GM21528 (cell line): ENCODE measurements around the gene PPP1R27.

ENCODE experiments used
- ATAC-seq: cut with Tn5 transposase; IDR thresholded peaks from one replicate; pipeline ENCODE4 v1.9.1; 2021; ENCODE audit warnings: mild to moderate bottlenecking, moderate library complexity; ENCODE audit not compliant: unreplicated experiment, low FRiP score

Gene PPP1R27

DNA sequence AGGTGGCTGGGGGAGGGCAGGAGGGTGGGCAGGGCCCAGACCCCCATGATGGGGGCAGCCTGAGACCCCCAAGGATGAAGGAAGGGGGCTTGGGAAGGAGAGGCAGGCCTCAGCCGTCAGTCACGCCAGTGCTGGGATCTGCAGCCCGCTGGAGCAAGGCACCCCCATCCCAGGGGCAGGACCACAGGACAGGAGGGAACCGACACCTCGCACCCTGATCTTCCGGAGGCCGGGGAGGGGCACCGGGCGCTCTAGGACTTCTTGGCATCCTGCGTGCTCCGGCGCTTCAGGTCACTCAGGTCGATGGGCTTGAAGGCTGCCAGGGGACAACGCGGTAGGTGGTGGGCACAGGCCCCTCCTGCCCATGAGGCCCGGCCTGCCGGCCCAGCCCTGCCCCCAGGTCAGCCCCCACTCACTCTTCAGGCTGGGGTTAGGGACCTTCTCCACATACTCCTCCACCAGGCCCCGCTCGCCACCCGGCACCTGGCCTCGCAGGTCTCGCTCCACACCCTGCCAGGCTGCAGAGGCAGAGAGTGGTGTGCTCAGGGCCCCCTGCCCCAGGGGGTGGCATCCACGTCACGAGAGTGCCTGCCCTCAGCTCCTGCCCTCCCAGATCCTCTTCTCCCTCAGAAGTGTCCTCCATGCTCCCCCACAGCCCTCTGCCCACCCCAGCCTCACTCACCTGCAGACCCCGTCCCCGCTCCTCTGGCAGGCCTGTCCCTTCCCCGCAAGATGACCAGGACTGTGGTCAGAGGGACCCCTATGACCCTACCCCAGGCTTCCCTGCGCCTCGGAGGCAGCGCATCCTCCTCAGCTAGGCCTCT is 11.6 kb downstream of the PPP1R27 start:
- no peak for ATAC-seq

DNA sequence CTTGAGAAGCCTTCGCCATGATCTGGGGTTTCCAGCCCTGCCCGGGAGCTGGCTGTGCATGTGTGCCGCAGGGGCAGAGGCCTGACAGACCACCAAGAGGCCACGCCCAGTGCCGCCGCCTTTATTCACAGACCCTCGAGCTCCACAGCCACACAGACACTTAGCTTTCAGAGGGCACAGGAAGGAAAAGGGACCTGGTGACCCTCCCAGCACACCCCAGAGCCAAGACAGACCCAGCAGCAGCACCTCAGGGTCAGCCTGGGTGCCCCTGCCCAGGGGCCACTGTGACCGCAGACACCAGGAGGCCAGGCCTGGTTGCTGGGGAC is 12.6 kb downstream of the PPP1R27 start:
- ATAC-seq, result no peak

DNA sequence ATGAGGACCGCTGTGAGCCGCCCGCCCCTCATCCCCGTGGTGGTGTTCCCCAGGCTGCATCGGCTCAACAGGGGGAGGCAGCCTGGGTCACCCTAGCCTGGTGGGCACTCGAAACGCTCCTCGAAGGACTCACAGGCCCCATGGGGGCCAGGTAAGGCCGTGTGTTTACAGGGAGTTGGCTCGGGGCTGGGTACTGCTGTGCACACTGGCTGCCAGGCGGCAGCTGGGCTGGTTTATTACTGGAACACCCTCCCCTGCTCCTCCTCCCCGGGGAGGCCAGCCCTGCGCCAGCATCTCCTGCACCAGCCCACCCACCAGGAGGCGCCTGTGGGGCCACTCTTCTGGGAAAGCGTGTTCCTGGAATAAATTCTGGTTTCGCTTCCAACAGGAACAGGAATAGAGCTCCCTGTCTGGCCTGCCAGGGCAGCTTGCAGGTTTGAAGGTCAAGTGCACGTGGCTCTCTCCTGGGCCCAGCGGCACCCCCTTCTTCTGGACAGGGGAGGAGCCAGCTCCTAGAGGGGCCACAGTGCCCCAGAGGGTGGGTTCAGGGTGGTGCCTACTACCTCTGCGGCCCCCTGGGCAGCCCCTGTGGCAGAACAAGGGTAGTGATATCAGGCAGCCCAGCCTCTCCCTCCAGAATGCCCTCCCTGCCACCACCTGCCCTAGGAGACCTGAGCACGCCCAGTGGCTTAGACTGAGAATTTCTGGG is 13.1 kb downstream of the PPP1R27 start:
- no peak for ATAC-seq

DNA sequence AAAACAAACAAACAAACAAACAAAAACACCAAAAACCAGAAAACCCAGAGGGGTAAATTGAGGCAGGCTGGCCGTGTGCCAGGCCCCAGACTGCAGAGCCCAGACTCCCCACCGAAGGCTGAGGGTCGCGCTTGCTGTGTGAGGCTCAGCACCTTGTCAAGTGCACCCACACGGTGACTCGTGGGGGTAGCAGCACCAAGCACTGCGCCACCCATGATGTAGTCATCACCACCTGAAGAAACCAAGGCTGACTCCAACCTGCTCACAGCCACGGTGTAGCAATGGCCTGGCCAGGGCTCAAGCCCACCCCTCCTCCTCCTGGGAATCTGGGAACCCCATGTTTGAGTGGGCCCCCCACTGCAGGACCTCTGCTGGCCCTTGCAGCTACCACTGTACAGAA is 13.7 kb downstream of the PPP1R27 start:
- no peak for ATAC-seq

DNA sequence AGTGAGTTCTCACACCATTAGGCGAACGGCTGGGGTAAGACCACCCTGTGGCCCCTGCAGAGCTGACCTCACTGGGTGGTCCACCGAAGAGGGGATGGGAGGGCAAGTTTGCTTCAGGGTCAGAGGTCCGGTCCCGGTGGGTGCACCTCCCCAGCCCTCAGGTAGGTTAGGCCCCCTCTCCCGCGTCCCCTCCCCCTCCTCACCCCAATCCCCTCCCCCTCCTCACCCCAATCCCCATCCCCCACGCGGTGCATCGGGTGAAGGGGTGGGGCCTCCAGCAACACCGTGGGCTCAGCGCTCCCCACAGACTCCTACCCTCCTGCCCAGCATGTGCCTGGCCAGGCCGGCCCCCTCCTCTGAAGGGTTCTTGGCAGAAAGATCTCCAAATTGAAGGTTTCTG is 15.1 kb downstream of the PPP1R27 start:
- ATAC-seq, result no peak

DNA sequence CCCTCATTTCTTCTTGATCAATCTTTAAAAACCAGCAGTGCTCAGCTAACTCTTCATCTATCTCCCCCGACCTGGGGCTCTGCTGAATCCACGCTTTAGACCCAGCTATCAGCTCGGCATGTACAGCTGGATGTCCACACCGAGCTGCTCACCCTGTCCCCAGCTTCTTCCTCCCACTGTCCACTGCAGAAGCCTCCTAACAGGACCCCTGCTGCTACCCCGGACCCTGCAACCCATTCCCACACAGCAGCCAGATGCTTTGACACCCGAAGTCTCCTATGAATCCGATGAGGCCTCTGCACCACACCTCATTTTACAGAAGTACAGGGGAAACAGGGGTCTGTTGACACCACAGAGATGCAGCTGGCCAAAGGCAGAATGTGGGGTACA is 17.1 kb downstream of the PPP1R27 start:
- no peak for ATAC-seq

DNA sequence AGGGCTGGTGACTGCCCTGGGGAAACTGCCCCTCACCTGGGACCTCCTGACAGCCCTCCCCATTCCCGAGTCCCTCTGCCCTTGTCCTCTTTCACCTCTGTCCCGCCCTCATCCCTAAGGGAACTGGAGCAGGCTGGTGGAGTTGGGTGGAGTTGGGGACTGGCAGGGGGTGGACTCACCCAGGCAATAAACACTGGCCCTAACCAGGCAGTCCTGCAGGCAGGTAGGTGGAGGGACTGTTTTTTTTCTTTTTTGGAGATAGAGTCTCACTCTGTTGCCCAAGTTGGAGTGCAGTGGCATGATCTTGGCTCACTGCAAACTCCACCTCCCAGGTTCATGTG is 19.2 kb downstream of the PPP1R27 start:
- ATAC-seq, result no peak

DNA sequence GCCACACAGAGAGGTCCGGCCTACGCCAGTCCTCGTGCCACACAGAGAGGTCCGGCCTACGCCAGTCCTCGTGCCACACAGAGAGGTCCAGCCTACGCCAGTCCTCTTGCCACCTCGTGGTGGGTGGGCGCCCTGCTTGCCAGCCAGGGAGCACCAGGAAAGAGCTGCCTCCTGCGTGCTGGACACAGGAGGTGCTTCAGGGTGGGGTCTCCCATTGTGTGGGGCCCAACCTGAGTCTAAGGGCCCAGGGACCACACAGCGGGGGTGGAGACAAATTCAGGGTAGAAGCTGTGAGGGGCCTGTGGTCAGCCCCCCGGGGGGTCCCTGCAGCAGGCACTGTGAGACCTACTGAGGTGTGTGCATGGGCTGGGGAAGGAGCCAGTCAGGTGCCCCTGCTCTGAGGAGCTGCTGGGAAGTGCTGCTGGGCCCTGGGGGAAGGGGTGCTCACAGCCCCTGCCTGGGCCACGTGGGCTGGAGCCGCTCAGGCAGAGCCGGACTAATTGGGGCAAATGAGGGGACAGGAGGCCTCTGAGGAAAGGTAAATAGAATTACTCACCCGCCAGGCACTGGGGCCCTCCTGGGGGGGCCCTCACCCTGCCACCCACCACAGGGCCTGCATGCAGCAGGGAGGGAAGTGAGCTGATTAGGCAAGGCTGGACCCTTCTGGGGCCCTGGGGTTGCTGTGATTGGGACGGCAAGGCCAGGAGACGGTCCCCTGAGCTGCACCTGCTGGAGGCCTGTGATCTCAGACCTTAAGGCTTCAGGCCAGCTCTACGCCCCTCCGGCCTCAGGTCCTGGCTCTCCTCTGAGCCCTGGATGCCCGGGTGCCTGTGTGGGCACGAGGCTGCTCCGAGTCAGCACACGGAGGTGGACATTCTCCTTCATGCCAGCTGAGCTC is 19.9 kb downstream of the PPP1R27 start:
- ATAC-seq, result no peak

DNA sequence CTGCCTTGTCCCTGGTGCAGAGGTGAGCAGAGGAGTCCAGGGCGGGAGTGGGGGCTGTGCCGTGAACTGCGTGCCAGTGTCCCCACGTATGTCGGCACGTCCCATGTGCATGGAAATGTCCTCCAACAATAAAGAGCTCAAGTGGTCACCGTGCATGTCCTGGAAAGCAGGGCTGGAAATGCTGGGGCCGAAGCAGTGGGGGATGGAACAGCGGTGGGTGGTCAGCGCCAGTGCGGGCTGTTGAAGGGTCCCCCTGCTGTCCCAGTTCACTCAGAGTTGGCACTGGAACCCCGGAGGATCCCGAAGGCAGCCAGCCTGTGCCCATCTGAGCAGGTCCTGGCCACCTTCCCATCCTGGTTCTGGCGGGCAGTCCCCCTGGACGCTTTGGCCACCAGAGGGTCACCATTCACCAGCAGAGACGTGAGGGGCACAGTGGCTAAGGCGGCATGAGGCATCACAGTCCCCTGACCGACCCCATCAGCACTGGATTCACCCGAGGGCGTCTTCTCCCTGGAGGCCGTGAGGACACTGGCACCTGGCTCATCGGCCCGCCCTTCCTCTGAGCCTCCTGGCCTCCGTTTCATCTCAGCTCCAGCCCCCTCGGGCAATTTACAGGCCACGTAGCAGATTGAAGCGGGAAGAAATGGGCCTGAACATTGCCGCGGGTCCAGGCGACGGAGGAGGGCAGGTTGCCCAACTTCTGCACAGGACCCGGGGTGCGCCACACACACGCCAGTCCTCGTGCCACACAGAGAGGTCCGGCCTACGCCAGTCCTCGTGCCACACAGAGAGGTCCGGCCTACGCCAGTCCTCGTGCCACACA is 20.8 kb downstream of the PPP1R27 start:
- ATAC-seq, result no peak

DNA sequence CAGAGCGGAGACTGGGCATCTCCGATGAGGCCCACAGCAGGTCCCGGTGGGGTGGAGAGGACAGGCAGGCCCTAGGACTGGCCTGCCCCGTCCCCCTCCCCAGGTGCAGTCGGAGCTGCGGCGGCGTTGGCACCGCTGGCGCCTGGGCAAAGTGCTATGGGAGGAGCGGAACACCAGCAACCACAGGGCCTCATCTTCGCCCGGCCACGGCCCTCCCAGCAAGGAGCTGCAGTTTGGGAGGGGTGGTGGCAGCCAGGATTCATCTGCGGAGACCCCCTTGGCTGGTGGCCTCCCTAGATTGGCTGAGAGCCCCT is 21.5 kb downstream of the PPP1R27 start:
- no peak for ATAC-seq

DNA sequence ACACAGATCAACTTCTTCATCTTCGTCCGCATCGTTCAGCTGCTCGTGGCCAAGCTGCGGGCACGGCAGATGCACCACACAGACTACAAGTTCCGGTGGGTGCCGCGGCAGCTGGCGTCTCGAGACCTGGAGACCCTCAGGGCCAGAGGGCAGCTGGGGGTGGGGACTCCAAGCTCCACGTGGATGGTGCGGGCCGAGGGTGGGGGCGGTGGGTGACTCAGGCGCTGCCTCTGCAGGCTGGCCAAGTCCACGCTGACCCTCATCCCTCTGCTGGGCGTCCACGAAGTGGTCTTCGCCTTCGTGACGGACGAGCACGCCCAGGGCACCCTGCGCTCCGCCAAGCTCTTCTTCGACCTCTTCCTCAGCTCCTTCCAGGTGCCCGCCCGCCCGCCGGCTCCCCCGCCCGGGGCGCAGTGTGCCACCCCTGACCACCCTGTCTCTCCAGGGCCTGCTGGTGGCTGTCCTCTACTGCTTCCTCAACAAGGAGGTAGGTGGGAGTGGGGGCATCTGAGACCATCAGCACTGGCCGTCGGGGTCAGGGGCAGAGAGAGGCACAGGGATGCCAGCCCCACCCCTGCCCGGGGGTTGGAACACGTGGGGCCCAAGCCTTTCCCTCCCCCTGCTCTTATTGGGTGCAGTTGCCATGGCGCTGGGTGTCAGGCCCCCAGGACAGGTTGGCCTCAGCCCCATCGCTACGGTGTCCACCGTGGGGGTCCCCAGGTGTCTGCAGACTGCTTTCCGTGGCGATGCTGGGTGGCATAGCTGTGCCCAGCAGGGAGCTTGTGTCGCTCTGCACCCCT is 22.1 kb downstream of the PPP1R27 start:
- ATAC-seq, result no peak

DNA sequence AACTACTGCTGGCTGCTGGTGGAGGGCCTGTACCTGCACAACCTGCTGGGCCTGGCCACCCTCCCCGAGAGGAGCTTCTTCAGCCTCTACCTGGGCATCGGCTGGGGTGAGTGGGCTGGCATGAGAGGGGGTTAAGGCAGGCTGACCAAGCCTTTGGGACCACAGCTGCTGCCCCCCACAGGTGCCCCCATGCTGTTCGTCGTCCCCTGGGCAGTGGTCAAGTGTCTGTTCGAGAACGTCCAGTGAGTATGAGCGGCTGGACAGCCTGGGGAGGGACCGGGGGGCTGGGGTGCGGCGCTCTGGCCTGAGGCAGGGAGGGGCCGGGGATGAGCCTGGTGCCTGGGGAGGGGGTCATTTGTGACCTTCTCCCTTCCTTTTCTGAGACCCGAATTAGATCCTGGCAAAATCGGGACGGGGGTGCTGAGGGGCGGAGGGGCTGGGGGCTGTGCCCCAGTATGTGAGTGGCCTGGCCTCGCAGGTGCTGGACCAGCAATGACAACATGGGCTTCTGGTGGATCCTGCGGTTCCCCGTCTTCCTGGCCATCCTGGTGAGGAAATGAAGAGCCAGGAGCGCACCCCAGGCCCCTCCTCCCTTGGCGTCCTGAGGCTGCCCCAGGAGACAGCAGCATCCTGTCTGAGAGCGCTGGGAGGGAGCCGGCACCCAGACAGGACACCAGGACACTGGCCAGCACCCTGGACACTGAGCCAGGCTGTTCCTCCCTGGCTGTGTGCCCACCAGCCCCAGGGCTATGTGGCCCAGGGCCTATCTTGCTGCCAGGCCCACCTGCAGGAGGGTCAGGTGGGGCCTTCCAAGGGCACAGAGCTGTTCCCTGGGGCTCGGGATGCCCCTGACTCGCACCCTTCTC is 22.9 kb downstream of the PPP1R27 start:
- no peak for ATAC-seq

DNA sequence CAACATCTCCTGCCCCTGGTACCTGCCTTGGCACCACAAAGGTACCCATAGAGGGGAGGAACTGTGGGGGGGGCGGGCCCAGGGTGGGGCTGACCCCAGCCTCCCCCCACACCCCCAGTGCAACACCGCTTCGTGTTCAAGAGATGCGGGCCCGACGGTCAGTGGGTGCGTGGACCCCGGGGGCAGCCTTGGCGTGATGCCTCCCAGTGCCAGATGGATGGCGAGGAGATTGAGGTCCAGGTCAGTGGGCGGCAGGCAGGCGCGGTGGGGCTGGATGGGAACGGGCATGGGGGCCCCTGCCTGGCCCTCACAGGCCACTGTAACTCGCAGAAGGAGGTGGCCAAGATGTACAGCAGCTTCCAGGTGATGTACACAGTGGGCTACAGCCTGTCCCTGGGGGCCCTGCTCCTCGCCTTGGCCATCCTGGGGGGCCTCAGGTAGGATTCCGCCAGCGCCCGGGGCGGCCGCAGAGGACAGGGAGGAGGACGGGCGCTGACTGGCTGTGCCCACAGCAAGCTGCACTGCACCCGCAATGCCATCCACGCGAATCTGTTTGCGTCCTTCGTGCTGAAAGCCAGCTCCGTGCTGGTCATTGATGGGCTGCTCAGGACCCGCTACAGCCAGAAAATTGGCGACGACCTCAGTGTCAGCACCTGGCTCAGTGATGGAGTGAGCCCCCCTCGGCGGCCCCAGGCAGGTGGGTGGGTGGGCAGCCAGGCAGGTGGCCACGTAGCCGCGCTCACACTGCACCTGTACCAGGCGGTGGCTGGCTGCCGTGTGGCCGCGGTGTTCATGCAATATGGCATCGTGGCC is 23.8 kb downstream of the PPP1R27 start:
- no peak for ATAC-seq

DNA sequence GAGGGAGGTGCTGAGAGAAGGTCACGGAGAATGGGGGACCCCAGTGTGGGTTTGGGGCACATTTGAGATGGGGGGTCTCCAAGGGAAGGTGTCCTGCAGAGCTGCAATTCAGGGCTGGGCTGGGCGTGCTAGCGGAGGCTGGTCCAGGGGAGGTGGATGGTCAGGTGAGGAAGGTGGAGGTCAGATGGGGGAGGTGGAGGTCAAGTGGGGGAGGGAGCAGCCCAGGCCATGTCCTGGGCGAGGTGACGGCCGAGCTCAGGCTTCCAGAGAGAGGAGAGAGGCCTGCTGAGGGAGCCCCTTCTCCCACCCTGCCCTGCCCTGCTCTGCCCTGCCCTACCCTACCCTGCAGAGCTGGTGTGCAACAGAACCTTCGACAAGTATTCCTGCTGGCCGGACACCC is 24.4 kb downstream of the PPP1R27 start:
- no peak for ATAC-seq

DNA sequence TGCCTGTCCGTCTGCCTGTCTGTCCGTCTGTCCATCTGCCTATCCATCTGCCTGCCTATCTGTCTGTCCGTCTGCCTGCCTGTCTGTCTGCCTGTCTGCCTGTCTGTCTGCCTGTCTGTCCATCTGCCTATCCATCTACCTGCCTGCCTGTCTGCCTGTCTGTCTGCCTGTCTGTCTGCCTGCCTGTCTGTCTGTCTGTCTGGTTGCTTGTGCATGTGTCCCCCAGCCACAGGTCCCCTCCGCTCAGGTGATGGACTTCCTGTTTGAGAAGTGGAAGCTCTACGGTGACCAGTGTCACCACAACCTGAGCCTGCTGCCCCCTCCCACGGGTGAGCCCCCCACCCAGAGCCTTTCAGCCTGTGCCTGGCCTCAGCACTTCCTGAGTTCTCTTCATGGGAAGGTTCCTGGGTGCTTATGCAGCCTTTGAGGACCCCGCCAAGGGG is 25.3 kb downstream of the PPP1R27 start:
- ATAC-seq, result no peak

DNA sequence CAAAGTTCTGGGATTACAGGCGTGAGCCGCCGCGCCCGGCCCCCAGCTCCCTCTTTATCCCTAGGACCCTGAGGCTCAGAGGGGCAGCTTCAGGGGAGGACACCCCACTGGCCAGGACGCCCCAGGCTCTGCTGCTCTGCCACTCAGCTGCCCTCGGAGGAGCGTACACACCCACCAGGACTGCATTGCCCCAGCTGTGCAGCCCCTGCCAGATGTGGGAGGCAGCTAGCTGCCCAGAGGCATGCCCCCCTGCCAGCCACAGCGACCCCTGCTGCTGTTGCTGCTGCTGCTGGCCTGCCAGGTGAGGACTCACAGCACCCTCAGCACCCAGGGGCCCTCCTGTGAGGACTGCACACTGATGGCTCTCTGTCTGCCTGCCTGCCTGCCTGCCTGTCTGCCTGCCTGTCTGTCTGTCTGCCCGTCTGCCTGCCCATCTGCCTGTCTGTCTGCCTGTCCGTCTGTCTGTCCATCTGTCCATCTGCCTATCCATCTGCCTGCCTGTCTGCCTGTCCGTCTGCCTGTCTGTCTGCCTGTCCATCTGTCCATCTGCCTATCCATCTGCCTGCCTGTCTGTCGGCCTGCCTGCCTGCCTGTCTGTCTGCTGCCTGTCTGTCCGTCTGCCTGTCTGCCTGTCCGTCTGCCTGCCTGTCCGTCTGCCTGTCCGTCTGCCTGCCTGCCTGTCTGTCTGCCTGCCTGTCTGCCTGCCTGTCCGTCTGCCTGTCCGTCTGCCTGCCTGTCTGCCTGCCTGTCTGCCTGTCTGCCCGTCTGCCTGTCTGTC is 25.9 kb downstream of the PPP1R27 start:
- no peak for ATAC-seq

DNA sequence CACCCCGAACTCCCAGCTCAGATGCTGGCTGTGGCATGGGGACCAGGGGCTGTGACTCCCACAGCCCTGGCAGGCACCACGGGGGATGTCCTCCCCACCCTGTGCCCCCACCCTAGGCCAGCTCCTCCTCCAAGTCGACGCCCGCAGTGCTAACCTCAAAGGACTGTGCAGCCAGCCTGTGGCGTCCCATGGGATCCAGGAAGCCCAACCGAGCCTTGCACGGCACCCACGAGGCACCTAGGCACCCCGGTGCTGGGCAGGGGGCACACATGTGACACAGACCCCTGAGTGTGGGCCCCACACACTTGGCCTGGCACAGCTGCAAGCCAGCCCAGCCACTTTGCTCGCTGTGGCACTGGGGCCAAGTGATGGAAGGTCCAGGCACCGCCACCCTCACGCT is 27.0 kb downstream of the PPP1R27 start:
- ATAC-seq, result no peak
